Panc1 (cell line): ENCODE results near the gene FGF19.

Experiments
- POLR2AphosphoS5 ChIP-seq: IDR thresholded peaks from 2 replicates; pipeline ENCODE4 v1.6.1; 2012; ENCODE audit warnings: mild to moderate bottlenecking, low read depth, low read length, moderate library complexity
- TF ChIP-seq, protein P1 (sequence below): fragments of 450-650 bp; IDR thresholded peaks from 2 replicates; pipeline ENCODE4 v1.5.1; 2017; ENCODE audit warnings: mild to moderate bottlenecking

GRCh38 chr11:69670158-69670845, 33.5 kb downstream of the FGF19 start:
- TF ChIP-seq, protein P1, sequence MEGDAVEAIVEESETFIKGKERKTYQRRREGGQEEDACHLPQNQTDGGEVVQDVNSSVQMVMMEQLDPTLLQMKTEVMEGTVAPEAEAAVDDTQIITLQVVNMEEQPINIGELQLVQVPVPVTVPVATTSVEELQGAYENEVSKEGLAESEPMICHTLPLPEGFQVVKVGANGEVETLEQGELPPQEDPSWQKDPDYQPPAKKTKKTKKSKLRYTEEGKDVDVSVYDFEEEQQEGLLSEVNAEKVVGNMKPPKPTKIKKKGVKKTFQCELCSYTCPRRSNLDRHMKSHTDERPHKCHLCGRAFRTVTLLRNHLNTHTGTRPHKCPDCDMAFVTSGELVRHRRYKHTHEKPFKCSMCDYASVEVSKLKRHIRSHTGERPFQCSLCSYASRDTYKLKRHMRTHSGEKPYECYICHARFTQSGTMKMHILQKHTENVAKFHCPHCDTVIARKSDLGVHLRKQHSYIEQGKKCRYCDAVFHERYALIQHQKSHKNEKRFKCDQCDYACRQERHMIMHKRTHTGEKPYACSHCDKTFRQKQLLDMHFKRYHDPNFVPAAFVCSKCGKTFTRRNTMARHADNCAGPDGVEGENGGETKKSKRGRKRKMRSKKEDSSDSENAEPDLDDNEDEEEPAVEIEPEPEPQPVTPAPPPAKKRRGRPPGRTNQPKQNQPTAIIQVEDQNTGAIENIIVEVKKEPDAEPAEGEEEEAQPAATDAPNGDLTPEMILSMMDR = peak; percentile 99
- TF ChIP-seq POLR2AphosphoS5 = no peak
